PFSK-1 (cell line): ENCODE data around the gene MYH13.

Source experiments
- FOXP2 ChIP-seq: optimal IDR thresholded peaks from 2 replicates; pipeline ENCODE3; 2011; ENCODE audit warnings: borderline replicate concordance, control low read depth, inconsistent platforms; ENCODE audit not compliant: insufficient read depth; ENCODE audit errors: extremely low read length, extremely low read depth
- POLR2AphosphoS5 ChIP-seq: IDR thresholded peaks from 2 replicates; pipeline ENCODE4 v1.6.1; 2012; ENCODE audit warnings: low read depth, mild to moderate bottlenecking, control low read depth, low read length, moderate library complexity
- REST ChIP-seq, 2 experiments: IDR thresholded peaks; 2 replicates each; pipeline versions ENCODE4 v1.6.1 to v1.8.0; 2011 to 2012; ENCODE audit warnings: low read depth in 2 of 2, low read length in 2 of 2, control low read depth in 1 of 2, inconsistent platforms in 1 of 2, mild to moderate bottlenecking in 1 of 2, moderate library complexity in 1 of 2; ENCODE audit not compliant: insufficient read depth in 1 of 2
- SIN3A ChIP-seq: IDR thresholded peaks from 2 replicates; pipeline ENCODE4 v1.6.1; 2012; ENCODE audit warnings: mild to moderate bottlenecking, low read length, moderate library complexity, borderline replicate concordance; ENCODE audit not compliant: insufficient read depth
- TAF1 ChIP-seq: IDR thresholded peaks from 2 replicates; pipeline ENCODE4 v1.6.1; 2012; ENCODE audit warnings: low read length, control low read depth, borderline replicate concordance; ENCODE audit not compliant: insufficient read depth

MYH13 gene

GRCh38 chr17:10415161-10415560 is 42.4 kb upstream of the MYH13 start:
- TF ChIP-seq REST (IDR thresholded peaks at IDR 0.05; ENCODE audit: insufficient read depth in 1 of 2, low read depth in 2 of 2, low read length in 2 of 2) = no peak
- TF ChIP-seq SIN3A = no peak

GRCh38 chr17:10403589-10403988 is 30.8 kb upstream of the MYH13 start:
- TF ChIP-seq POLR2AphosphoS5 (no peak), SIN3A (no peak), TAF1 (no peak), FOXP2 (no peak), REST (IDR thresholded peaks at IDR 0.05; ENCODE audit: insufficient read depth in 1 of 2, low read depth in 2 of 2, low read length in 2 of 2) (no peak)

GRCh38 chr17:10398352-10398751 is 25.5 kb upstream of the MYH13 start:
- TF ChIP-seq TAF1 (no peak), SIN3A (no peak), FOXP2 (no peak), POLR2AphosphoS5 (no peak), REST (IDR thresholded peaks at IDR 0.05; ENCODE audit: insufficient read depth in 1 of 2, low read depth in 2 of 2, low read length in 2 of 2) (no peak)

- TF ChIP-seq SIN3A (no peak), REST (IDR thresholded peaks at IDR 0.05; ENCODE audit: insufficient read depth in 1 of 2, low read depth in 2 of 2, low read length in 2 of 2) (no peak), TAF1 (no peak)
These were observed 23.8 kb upstream of the MYH13 start for GRCh38 chr17:10396524-10397163.

GRCh38 chr17:10394201-10394887 is 21.5 kb upstream of the MYH13 start:
- TF ChIP-seq FOXP2 = no peak
- no peak for TF ChIP-seq SIN3A
- no peak for TF ChIP-seq POLR2AphosphoS5
- no peak for TF ChIP-seq TAF1
- no peak for TF ChIP-seq REST (IDR thresholded peaks at IDR 0.05; ENCODE audit: insufficient read depth in 1 of 2, low read depth in 2 of 2, low read length in 2 of 2)
